Measurements from ENCODE around the gene SLX9.

The SLX9 gene

GRCh38 chr21:44931501-44932407 is 8.1 kb upstream of the SLX9 start:
- no peak for DNase-seq

- peak; percentile 33 for DNase-seq
Measured at GRCh38 chr21:44932408-44933181, 7.2 kb upstream of the SLX9 start.

- no peak for DNase-seq
Measured at GRCh38 chr21:44933199-44933917, 6.5 kb upstream of the SLX9 start.

- no peak for DNase-seq
Measured at GRCh38 chr21:44933918-44934260, 5.9 kb upstream of the SLX9 start.

GRCh38 chr21:44934276-44934675 is 5.6 kb upstream of the SLX9 start:
- DNase-seq = no peak

- no peak for DNase-seq
Measured at GRCh38 chr21:44934797-44935532, 4.9 kb upstream of the SLX9 start.

GRCh38 chr21:44935533-44935927 is 4.3 kb upstream of the SLX9 start:
- DNase-seq = no peak

- no peak for DNase-seq
Measured at GRCh38 chr21:44938772-44939531, 877 bp upstream of the SLX9 start.

- peak; percentile 48 for DNase-seq
Measured at GRCh38 chr21:44940116-44940631, 345 bp downstream of the SLX9 start.

GRCh38 chr21:44941567-44941966 is 1.7 kb downstream of the SLX9 start:
- no peak for DNase-seq

- no peak for DNase-seq
Measured at GRCh38 chr21:44942566-44942965, 2.7 kb downstream of the SLX9 start.

GRCh38 chr21:44943005-44943685 is 3.3 kb downstream of the SLX9 start:
- no peak for DNase-seq

GRCh38 chr21:44943686-44944550 is 4.1 kb downstream of the SLX9 start:
- no peak for DNase-seq

- DNase-seq = no peak
Measured at GRCh38 chr21:44944596-44944995, 4.8 kb downstream of the SLX9 start.

GRCh38 chr21:44946254-44947041 is 6.6 kb downstream of the SLX9 start:
- DNase-seq = no peak

GRCh38 chr21:44947111-44947929 is 7.5 kb downstream of the SLX9 start:
- no peak for DNase-seq

GRCh38 chr21:44947930-44948331 is 8.1 kb downstream of the SLX9 start:
- no peak for DNase-seq

GRCh38 chr21:44948426-44949120 is 8.7 kb downstream of the SLX9 start:
- DNase-seq = no peak

All from eye (tissue), 1 donor.